Measurements from ENCODE around the gene NRBF2.

Gene NRBF2

GRCh38 chr10:63197344-63198092, 64.4 kb downstream of the NRBF2 start:
- peaks cover 24% of the 10 kb centered on the region for H3K36me3 ChIP-seq (ENCODE audit: insufficient read depth, low read length)
- H3K27ac ChIP-seq (ENCODE audit: low read depth, low read length) = peak overlapping the region; percentile 67
- H3K4me1 ChIP-seq (ENCODE audit: control insufficient read depth, insufficient read depth, low read length, unreplicated experiment) = peaks cover 19% of the 10 kb centered on the region
- no peaks in the 10 kb centered on the region for H3K27me3 ChIP-seq (ENCODE audit: insufficient read depth, low read length)
- no peak overlapping the region for H3K4me3 ChIP-seq (ENCODE audit: low read depth, low read length)
- no peaks in the 10 kb centered on the region for H3K79me2 ChIP-seq (ENCODE audit: control insufficient read depth, insufficient read depth, low read length, unreplicated experiment)
- no peak overlapping the region for H2AFZ ChIP-seq (ENCODE audit: low read length, unreplicated experiment)

- H3K79me2 ChIP-seq (ENCODE audit: control insufficient read depth, insufficient read depth, low read length, unreplicated experiment) = peaks cover 9% of the 10 kb centered on the region
- H3K27ac ChIP-seq (ENCODE audit: low read depth, low read length) = no peak overlapping the region
- no peak overlapping the region for H3K4me3 ChIP-seq (ENCODE audit: low read depth, low read length)
- H3K4me1 ChIP-seq (ENCODE audit: control insufficient read depth, insufficient read depth, low read length, unreplicated experiment) = peaks cover 24% of the 10 kb centered on the region
- H2AFZ ChIP-seq (ENCODE audit: low read length, unreplicated experiment) = no peak overlapping the region
- H3K27me3 ChIP-seq (ENCODE audit: insufficient read depth, low read length) = no peaks in the 10 kb centered on the region
- peaks cover 14% of the 10 kb centered on the region for H3K36me3 ChIP-seq (ENCODE audit: insufficient read depth, low read length)
These were observed 66.6 kb downstream of the NRBF2 start for GRCh38 chr10:63199716-63200115.

GRCh38 chr10:63200431-63200830, 67.3 kb downstream of the NRBF2 start:
- no peak overlapping the region for H2AFZ ChIP-seq (ENCODE audit: low read length, unreplicated experiment)

GRCh38 chr10:63201118-63201517, 68.0 kb downstream of the NRBF2 start:
- Histone ChIP-seq H2AFZ (ENCODE audit: low read length, unreplicated experiment) (no peak overlapping the region), H3K27ac (ENCODE audit: low read depth, low read length) (no peak overlapping the region), H3K4me3 (ENCODE audit: low read depth, low read length) (no peak overlapping the region), H3K36me3 (ENCODE audit: insufficient read depth, low read length) (peaks cover 17% of the 10 kb centered on the region), H3K79me2 (ENCODE audit: control insufficient read depth, insufficient read depth, low read length, unreplicated experiment) (peaks cover 21% of the 10 kb centered on the region), H3K27me3 (ENCODE audit: insufficient read depth, low read length) (no peaks in the 10 kb centered on the region), H3K4me1 (ENCODE audit: control insufficient read depth, insufficient read depth, low read length, unreplicated experiment) (peaks cover 37% of the 10 kb centered on the region)

More at GRCh38 chr10:63200431-63200830, 67.3 kb downstream of the NRBF2 start:
- Histone ChIP-seq H3K27me3 (ENCODE audit: insufficient read depth, low read length) (no peaks in the 10 kb centered on the region), H3K4me3 (ENCODE audit: low read depth, low read length) (no peak overlapping the region), H3K27ac (ENCODE audit: low read depth, low read length) (no peak overlapping the region), H3K4me1 (ENCODE audit: control insufficient read depth, insufficient read depth, low read length, unreplicated experiment) (peaks cover 31% of the 10 kb centered on the region), H3K36me3 (ENCODE audit: insufficient read depth, low read length) (peaks cover 12% of the 10 kb centered on the region), H3K79me2 (ENCODE audit: control insufficient read depth, insufficient read depth, low read length, unreplicated experiment) (peaks cover 15% of the 10 kb centered on the region)
